Thyroid gland (tissue), 4 donors: ENCODE results near the gene LIN28B.

ENCODE experiments used
- POLR2A ChIP-seq, 2 donors: fragments of 450-650 bp; IDR thresholded peaks; one replicate each; pipeline ENCODE4 v1.6.1; 2017; ENCODE audit warnings: antibody characterized with exemption in 2 of 2, mild to moderate bottlenecking in 2 of 2, moderate library complexity in 1 of 2
- TF ChIP-seq, protein P1 (sequence below), 6 experiments: fragments of 200-600 bp in 3 of 6; fragments of 450-650 bp in 3 of 6; sonication (generic) in 3 of 6; IDR thresholded peaks; one replicate each; pipeline ENCODE4 v1.5.1; 2016 to 2019; ENCODE audit warnings: antibody characterized with exemption in 6 of 6, mild to moderate bottlenecking in 2 of 6, inconsistent platforms in 1 of 6, moderate library complexity in 1 of 6

DNA sequence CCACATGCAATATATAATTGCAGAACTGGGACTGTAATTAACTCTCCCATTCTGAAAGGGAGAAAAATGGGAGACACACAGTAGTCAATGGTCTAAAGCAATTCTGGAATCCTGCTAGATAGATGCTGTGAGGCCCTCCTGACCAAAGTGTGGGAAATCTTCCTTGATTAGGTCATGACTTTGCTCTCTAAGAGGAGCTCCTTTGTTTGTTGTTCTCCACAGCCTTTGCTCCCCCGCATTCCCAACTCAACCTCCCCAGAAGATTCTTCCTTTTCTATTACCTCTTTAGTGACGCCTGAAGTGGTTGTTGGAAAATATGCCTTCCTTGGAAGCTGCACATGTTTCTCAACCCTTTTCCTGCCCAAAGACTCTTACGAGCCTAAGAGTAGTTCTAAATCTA, 28.8 kb upstream of the LIN28B start:
- TF ChIP-seq, protein P1, sequence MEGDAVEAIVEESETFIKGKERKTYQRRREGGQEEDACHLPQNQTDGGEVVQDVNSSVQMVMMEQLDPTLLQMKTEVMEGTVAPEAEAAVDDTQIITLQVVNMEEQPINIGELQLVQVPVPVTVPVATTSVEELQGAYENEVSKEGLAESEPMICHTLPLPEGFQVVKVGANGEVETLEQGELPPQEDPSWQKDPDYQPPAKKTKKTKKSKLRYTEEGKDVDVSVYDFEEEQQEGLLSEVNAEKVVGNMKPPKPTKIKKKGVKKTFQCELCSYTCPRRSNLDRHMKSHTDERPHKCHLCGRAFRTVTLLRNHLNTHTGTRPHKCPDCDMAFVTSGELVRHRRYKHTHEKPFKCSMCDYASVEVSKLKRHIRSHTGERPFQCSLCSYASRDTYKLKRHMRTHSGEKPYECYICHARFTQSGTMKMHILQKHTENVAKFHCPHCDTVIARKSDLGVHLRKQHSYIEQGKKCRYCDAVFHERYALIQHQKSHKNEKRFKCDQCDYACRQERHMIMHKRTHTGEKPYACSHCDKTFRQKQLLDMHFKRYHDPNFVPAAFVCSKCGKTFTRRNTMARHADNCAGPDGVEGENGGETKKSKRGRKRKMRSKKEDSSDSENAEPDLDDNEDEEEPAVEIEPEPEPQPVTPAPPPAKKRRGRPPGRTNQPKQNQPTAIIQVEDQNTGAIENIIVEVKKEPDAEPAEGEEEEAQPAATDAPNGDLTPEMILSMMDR (IDR thresholded peaks at IDR 0.05), result no peak
- TF ChIP-seq POLR2A (IDR thresholded peaks at IDR 0.05), result no peak
